ENCODE data around the gene GPR62.
A peak's percentile ranks its signal among the peaks of the same experiment; 100 is the strongest.

The GPR62 gene

DNA sequence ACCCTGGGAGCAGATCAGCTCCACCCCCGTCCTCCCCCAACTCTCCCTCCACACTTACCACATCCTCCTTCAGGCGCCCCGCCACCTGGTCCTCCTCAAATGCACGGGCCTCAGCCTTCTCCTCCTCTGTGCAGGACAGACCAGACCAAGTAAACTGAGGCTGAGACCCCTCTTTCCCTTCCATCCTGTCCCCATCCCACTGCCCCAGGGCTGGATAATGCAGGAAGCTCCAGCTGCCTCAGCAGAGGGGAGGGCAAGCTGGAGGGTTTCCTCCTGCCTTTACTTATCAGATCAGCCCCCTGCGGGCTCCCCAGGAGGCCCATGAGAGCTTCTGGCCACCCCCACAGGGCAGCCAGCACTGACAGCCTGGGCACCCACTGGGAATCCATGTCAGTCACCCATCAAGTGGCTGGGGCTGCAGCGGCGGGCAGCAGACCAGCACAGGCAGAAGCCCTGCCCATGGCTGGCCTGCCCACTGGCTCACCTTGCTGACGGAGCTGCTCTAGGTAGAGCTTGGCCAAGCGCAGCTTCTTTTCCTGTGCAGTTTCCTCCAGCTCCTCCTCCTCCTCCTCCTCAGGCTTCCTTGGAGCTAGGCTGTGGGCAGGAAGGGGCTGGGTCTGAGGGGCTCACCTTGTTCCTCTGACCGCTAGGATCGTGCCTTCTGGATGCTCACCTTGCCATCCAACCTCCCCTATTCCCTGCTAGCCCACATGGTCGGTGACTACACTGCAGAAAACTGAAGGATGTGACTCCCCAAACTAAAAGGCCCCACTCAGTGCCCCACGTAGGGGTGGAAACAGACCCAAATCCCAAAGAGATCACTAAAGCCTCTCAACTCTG, 17.4 kb upstream of the GPR62 start:
- H3K9ac ChIP-seq (ENCODE audit: low read depth, low read length, poor library complexity, severe bottlenecking) = no peak overlapping the region
- H3K4me2 ChIP-seq (ENCODE audit: low read depth, low read length, poor library complexity, severe bottlenecking) = peak overlapping the region; percentile 29
- no peak overlapping the region for H2AFZ ChIP-seq (ENCODE audit: low read length)
- H3K4me3 ChIP-seq (ENCODE audit: low read length, poor library complexity, severe bottlenecking) = no peak overlapping the region
- TF ChIP-seq, protein P1, sequence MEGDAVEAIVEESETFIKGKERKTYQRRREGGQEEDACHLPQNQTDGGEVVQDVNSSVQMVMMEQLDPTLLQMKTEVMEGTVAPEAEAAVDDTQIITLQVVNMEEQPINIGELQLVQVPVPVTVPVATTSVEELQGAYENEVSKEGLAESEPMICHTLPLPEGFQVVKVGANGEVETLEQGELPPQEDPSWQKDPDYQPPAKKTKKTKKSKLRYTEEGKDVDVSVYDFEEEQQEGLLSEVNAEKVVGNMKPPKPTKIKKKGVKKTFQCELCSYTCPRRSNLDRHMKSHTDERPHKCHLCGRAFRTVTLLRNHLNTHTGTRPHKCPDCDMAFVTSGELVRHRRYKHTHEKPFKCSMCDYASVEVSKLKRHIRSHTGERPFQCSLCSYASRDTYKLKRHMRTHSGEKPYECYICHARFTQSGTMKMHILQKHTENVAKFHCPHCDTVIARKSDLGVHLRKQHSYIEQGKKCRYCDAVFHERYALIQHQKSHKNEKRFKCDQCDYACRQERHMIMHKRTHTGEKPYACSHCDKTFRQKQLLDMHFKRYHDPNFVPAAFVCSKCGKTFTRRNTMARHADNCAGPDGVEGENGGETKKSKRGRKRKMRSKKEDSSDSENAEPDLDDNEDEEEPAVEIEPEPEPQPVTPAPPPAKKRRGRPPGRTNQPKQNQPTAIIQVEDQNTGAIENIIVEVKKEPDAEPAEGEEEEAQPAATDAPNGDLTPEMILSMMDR (conservative IDR thresholded peaks at IDR 0.05; ENCODE audit: low read length) = no peak
- no peak for TF ChIP-seq EZH2phosphoT487 (IDR thresholded peaks at IDR 0.05; ENCODE audit: borderline replicate concordance)
- peaks cover 22% of the 10 kb centered on the region for H3K4me1 ChIP-seq (ENCODE audit: insufficient read depth, low read length, poor library complexity, severe bottlenecking)
- H3F3A ChIP-seq (ENCODE audit: low read depth) = no peaks in the 10 kb centered on the region
- H3K36me3 ChIP-seq (ENCODE audit: insufficient read depth, low read length) = peaks cover 28% of the 10 kb centered on the region; the same call in 1 of the 2 replicates
- H3K9me2 ChIP-seq (replicated peaks; ENCODE audit: low read depth, low read length) = no peaks in the 10 kb centered on the region
- H4K20me1 ChIP-seq (ENCODE audit: insufficient read depth, low read length, poor library complexity, severe bottlenecking) = peaks cover 4% of the 10 kb centered on the region
- H3K79me2 ChIP-seq (ENCODE audit: insufficient read depth, low read length) = peaks cover 23% of the 10 kb centered on the region
- no peaks in the 10 kb centered on the region for H3K27me3 ChIP-seq (ENCODE audit: insufficient read depth, low read length, poor library complexity, severe bottlenecking)
- no peaks in the 10 kb centered on the region for H3K9me3 ChIP-seq (ENCODE audit: insufficient read depth, low read depth, low read length)

DNA sequence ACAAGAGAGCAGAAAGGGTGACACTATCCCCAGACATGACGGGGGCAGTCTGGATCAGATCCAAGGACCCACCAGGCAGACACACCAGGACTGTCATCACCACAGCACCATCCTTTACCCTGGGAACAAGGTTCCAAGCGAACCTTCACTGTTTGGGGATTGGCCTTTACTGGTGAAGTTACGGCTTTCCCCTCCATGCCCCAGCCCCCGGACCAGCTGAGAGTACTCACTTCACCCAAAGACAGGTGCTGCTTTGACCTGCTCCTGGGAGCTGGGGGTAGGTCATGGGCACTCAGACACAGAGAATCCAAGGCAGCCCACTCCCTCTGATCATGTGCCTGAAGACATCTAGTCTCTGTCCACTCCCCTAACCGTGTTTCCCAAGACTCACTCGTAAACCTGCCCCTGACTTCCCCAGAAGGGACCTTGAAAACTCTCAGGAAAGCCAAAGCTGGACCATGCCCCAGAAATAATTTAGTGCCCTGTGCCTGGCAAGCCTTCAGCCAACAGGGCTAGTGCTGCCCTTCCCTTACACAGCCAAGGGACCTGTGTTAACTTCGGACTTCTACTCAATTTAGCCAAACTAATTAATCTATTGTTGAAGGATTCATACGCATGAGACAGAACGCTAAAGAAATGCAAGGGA, 16.3 kb upstream of the GPR62 start:
- Histone ChIP-seq H4K20me1 (ENCODE audit: insufficient read depth, low read length, poor library complexity, severe bottlenecking) (peaks cover 4% of the 10 kb centered on the region), H3K9me3 (ENCODE audit: insufficient read depth, low read depth, low read length) (no peaks in the 10 kb centered on the region), H3K9ac (ENCODE audit: low read depth, low read length, poor library complexity, severe bottlenecking) (peak overlapping the region; percentile 29), H3K4me2 (ENCODE audit: low read depth, low read length, poor library complexity, severe bottlenecking) (peak overlapping the region; percentile 5), H3K27me3 (ENCODE audit: insufficient read depth, low read length, poor library complexity, severe bottlenecking) (no peaks in the 10 kb centered on the region), H3K36me3 (ENCODE audit: insufficient read depth, low read length) (peaks cover 27% of the 10 kb centered on the region; the same call in 1 of the 2 replicates), H3K4me3 (ENCODE audit: low read length, poor library complexity, severe bottlenecking) (no peak overlapping the region), H2AFZ (ENCODE audit: low read length) (no peak overlapping the region), H3K9me2 (replicated peaks; ENCODE audit: low read depth, low read length) (no peaks in the 10 kb centered on the region), H3K79me2 (ENCODE audit: insufficient read depth, low read length) (peaks cover 23% of the 10 kb centered on the region), H3F3A (ENCODE audit: low read depth) (no peaks in the 10 kb centered on the region), H3K4me1 (ENCODE audit: insufficient read depth, low read length, poor library complexity, severe bottlenecking) (peaks cover 28% of the 10 kb centered on the region)
- no peak for TF ChIP-seq EZH2phosphoT487 (IDR thresholded peaks at IDR 0.05; ENCODE audit: borderline replicate concordance)
- TF ChIP-seq, protein P1 (conservative IDR thresholded peaks at IDR 0.05; ENCODE audit: low read length) = no peak

DNA sequence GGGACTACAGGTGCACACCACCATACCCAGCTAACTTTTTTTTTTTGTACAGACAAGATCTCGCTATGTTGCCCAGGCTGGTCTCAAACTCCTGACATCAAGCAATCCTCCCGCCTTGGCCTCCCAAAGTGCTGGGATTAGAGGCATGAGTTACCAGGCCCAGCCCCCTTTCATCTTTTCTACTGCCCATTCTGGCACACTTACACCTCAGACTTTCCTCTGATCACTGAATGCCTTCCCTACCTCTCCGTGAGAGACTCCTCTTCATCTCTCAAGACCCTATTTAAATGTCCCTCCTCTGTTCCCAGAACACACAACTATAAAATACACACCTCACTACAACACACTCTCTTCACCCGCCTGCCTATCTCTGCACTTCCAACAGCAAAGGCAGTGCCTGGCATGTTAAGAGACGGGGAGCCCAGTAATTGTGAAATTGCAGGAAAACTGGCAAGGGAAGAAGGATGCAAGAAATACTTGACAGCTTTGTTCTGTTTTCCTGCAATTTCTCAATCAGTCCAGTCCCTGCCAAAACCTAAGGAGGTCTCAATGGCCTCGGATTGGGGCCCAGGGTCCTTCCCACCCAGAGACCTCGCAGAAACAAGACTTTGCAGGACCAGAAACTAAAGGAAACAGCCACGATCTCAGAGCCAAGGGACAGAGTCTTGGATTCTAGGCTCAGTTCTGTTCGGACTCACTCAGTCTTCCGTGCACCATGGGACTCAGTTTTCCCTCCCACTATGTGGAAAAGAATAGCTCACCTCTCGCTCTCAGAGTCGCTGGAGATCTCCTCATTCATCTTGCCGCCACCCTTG, 14.3 kb upstream of the GPR62 start:
- no peaks in the 10 kb centered on the region for H3F3A ChIP-seq (ENCODE audit: low read depth)
- peaks cover 10% of the 10 kb centered on the region; the same call in 1 of the 2 replicates for H3K36me3 ChIP-seq (ENCODE audit: insufficient read depth, low read length)
- 0 out of 2 replicates have a peak overlapping the region, but pooled peaks have one; percentile 37 for H2AFZ ChIP-seq (ENCODE audit: low read length)
- no peaks in the 10 kb centered on the region for H3K9me3 ChIP-seq (ENCODE audit: insufficient read depth, low read depth, low read length)
- H4K20me1 ChIP-seq (ENCODE audit: insufficient read depth, low read length, poor library complexity, severe bottlenecking) = peaks cover 4% of the 10 kb centered on the region
- H3K4me3 ChIP-seq (ENCODE audit: low read length, poor library complexity, severe bottlenecking) = peak overlapping the region; percentile 90
- peak overlapping the region; percentile 93 for H3K4me2 ChIP-seq (ENCODE audit: low read depth, low read length, poor library complexity, severe bottlenecking)
- peaks cover 28% of the 10 kb centered on the region for H3K4me1 ChIP-seq (ENCODE audit: insufficient read depth, low read length, poor library complexity, severe bottlenecking)
- no peaks in the 10 kb centered on the region for H3K27me3 ChIP-seq (ENCODE audit: insufficient read depth, low read length, poor library complexity, severe bottlenecking)
- H3K79me2 ChIP-seq (ENCODE audit: insufficient read depth, low read length) = peaks cover 23% of the 10 kb centered on the region
- TF ChIP-seq EZH2phosphoT487 (IDR thresholded peaks at IDR 0.05; ENCODE audit: borderline replicate concordance) = no peak
- TF ChIP-seq, protein P1 (conservative IDR thresholded peaks at IDR 0.05; ENCODE audit: low read length) = no peak
- H3K9ac ChIP-seq (ENCODE audit: low read depth, low read length, poor library complexity, severe bottlenecking) = peak overlapping the region; percentile 85
- H3K9me2 ChIP-seq (replicated peaks; ENCODE audit: low read depth, low read length) = no peaks in the 10 kb centered on the region

Measured in Loucy (cell line).